Tibial artery (tissue), 4 donors: Measurements from ENCODE around the gene XRCC6.

Experiments
- DNase-seq, 2 donors: peaks; one replicate each; pipeline ENCODE4 v3.0.0-alpha.2; 2019
- H3K27ac ChIP-seq, 2 donors: fragments of 200-600 bp; sonication (generic) in 1 of 2; 1 replicate in 1 of 2; 2 replicates in 1 of 2; pipeline ENCODE4 v1.5.1; 2018 to 2019; ENCODE audit warnings: mild to moderate bottlenecking in 1 of 2
- H3K27me3 ChIP-seq, 2 donors: fragments of 200-600 bp; sonication (generic) in 1 of 2; one replicate each; pipeline versions ENCODE4 v1.5.1 to v1.6.0; 2016 to 2019
- H3K36me3 ChIP-seq, 3 donors: fragments of 200-600 bp; sonication (generic) in 2 of 3; one replicate each; pipeline ENCODE4 v1.5.1; 2016 to 2019; ENCODE audit warnings: mild to moderate bottlenecking in 2 of 3
- H3K4me1 ChIP-seq, 4 donors: fragments of 200-600 bp; sonication (generic) in 2 of 4; 1 replicate in 3 of 4; 2 replicates in 1 of 4; pipeline ENCODE4 v1.5.1; 2016 to 2019
- H3K4me3 ChIP-seq, 2 donors: fragments of 200-600 bp; sonication (generic) in 1 of 2; 1 replicate in 1 of 2; 2 replicates in 1 of 2; pipeline ENCODE4 v1.5.1; 2018 to 2019; ENCODE audit warnings: mild to moderate bottlenecking in 2 of 2
- H3K9me3 ChIP-seq, 3 donors: fragments of 200-600 bp; sonication (generic) in 1 of 3; one replicate each; pipeline ENCODE4 v1.5.1; 2016 to 2019
- CTCF ChIP-seq, 2 experiments: fragments of 200-600 bp in 1 of 2; fragments of 450-650 bp in 1 of 2; IDR thresholded peaks; one replicate each; pipeline ENCODE4 v1.5.1; 2017 to 2019; ENCODE audit warnings: antibody characterized with exemption in 2 of 2, mild to moderate bottlenecking in 1 of 2, moderate library complexity in 1 of 2
- intact Hi-C: fragments of 100-400 bp; cut with DNase I; formaldehyde crosslinking; loops from one replicate; pipeline ENCODE4 v1.15.0; 2023; ENCODE audit warnings: low total_unique reads

The XRCC6 gene

DNA sequence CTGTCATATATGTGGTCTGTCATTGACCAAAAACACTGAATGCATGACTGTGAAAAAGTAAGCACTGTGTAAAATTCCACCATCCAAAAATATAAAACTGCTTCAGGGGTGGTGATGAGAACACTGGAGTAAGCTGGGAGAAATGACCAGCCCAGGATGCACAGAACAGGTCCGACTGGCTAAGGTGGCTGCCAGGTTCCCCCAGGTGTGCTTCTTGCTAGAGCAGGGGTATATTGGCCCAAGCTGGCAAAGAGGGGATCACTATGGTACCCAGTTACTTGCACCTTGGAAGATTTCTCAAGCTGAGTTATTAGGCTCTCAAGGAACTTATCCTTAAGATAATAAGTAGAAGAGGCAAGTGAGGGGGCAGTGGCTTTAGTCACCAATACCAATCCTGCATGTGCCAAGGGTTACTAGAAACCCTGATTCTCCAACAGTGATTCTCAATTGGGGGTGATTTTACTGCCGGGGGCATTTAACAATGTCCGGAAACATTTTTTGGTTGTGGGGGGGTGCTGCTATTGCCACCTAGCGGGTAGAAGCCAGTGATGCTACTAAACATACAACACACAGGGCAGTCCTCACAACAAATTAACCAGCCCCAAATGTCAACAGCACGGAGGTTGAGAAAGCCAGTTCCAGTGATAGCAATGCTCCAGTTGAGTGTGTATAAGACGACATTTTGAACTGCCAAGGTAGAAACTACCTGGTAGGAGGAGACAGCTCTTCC is 51.9 kb downstream of the XRCC6 start:
- intact Hi-C loops = no loop called here
- TF ChIP-seq CTCF (IDR thresholded peaks at IDR 0.05) = no peak
- Histone ChIP-seq H3K4me3 (no peak overlapping the region), H3K36me3 (peaks cover 13 to 46% (median 28%) of the 10 kb centered on the region in 3 donors), H3K4me1 (no peaks in the 10 kb centered on the region), H3K9me3 (no peaks in the 10 kb centered on the region), H3K27me3 (no peaks in the 10 kb centered on the region), H3K27ac (no peak overlapping the region)
- no peak for DNase-seq

- no peak overlapping the region for H3K4me3 ChIP-seq
- intact Hi-C loops = no loop called here
- no peaks in the 10 kb centered on the region for H3K27me3 ChIP-seq
- peaks cover 30 to 65% (median 45%) of the 10 kb centered on the region in 3 donors for H3K36me3 ChIP-seq
- DNase-seq = no peak
- no peak for TF ChIP-seq CTCF (IDR thresholded peaks at IDR 0.05)
- no peaks in the 10 kb centered on the region for H3K4me1 ChIP-seq
- H3K27ac ChIP-seq = no peak overlapping the region
- no peaks in the 10 kb centered on the region for H3K9me3 ChIP-seq
Observed at GRCh38 chr22:41674846-41675340, 53.8 kb downstream of the XRCC6 start.

- Histone ChIP-seq H3K27ac (no peak overlapping the region), H3K4me3 (no peak overlapping the region), H3K36me3 (peaks cover 38 to 73% (median 55%) of the 10 kb centered on the region in 3 donors), H3K4me1 (no peaks in the 10 kb centered on the region), H3K27me3 (no peaks in the 10 kb centered on the region), H3K9me3 (no peaks in the 10 kb centered on the region)
- DNase-seq = no peak
- intact Hi-C loops = no loop called here
- no peak for TF ChIP-seq CTCF (IDR thresholded peaks at IDR 0.05)
Observed at GRCh38 chr22:41676134-41676533, 55.0 kb downstream of the XRCC6 start.

- Histone ChIP-seq H3K4me1 (peaks cover 0 to 5% (median 2%) of the 10 kb centered on the region in 4 donors), H3K4me3 (peak overlapping the region; percentile 55 to 58), H3K27ac (peak overlapping the region; percentile 76 to 78), H3K36me3 (peaks cover 32 to 34% (median 33%) of the 10 kb centered on the region in 3 donors), H3K27me3 (no peaks in the 10 kb centered on the region), H3K9me3 (no peaks in the 10 kb centered on the region)
- no peak for DNase-seq
- TF ChIP-seq CTCF (IDR thresholded peaks at IDR 0.05) = no peak
- intact Hi-C loops = no loop called here
Observed at GRCh38 chr22:41681616-41682015, 60.5 kb downstream of the XRCC6 start.

DNA sequence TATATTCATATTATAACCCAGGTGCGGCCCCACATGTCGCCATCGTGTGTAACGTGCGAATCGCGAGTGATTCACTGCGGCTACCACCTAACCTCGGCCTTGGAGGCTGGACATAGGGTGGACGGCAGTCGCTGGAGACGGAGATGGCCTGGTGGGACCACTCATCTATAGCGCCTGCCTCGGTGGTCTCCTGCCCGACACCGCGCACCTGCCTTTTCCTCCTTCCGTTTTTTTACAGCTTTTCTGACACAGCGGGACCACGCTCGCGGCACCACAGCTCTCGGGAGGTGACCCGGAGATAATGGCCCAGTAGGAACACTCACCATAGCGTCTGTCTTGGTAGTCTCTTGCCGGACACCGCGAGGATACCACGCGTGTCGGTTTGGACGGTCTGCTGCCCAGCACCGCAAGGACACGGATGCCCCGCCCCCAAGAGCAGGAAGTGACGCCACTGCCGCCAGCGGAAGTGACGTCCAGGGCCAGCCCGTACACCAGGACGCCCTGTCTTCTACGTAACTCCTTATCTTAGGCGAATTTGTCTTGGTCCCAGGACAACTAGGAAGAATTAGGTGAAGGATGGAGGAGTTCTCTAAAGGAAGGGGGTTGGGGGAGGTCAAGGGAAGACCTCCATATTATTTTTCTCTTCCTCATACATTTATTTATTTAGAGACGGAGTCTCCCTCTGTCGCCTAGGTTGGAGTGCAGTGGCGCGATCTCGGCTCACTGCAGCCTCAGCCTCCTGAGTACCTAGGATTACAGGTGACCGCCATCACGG is 61.1 kb downstream of the XRCC6 start:
- H3K27ac ChIP-seq = peak overlapping the region; percentile 76 to 78
- peaks cover 0 to 9% (median 5%) of the 10 kb centered on the region in 4 donors for H3K4me1 ChIP-seq
- H3K4me3 ChIP-seq = peak overlapping the region; percentile 55 to 58
- no peaks in the 10 kb centered on the region for H3K27me3 ChIP-seq
- intact Hi-C loops = no loop called here
- no peak for TF ChIP-seq CTCF (IDR thresholded peaks at IDR 0.05)
- DNase-seq = peak; percentile 84 to 93
- H3K9me3 ChIP-seq = no peaks in the 10 kb centered on the region
- peaks cover 31 to 32% (median 32%) of the 10 kb centered on the region in 3 donors for H3K36me3 ChIP-seq
